ELF-1 (cell line): ENCODE measurements around the gene ST14.
"Not testable (repeated sequence)": the region's sequence is repeated elsewhere in the genome, so short reads cannot be mapped to it uniquely, and the experiment has no call there.

Experiments
- DNase-seq: peaks from one replicate; pipeline ENCODE4 v3.0.0-alpha.2; 2016; ENCODE audit warnings: low read depth, low spot score

The ST14 gene

DNA sequence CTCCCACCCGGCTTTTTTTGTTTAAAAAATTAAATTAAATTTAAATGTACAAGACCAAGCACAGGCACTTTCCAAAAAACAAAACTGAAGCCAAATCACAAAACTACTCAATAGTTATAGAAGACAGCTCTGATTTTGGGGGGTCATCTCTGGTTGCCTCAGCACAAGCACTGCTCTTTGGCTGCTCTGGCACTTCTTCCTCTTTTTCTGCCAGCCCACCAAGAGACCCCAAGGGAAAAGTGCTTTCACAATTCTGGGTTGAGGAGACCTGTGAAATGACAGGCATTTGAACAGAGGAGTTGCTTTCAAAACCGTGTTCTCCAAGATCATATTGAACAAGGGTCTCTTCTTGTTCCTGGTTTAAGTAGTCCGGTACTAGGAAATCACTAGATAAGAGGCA lies 74.3 kb downstream of the ST14 start:
- not testable (repeated sequence) for DNase-seq

DNA sequence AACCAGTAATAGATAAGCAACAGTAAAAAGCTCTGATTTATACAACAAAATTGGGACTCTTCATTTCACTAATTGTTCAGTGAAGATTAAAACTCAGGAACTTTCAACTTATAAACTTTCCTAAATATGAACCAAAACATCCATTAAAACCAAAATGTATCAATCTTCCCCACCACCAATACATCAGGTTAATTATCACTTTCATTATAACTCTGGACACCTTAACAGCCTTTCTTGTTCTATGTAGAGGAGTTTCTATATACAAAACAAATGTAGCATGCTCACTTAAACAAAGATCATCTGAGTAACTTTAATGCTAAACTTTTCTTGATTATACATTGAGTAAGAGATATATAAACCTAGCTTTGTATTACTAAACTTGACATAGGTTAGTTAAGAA lies 74.7 kb downstream of the ST14 start:
- DNase-seq, result no peak

DNA sequence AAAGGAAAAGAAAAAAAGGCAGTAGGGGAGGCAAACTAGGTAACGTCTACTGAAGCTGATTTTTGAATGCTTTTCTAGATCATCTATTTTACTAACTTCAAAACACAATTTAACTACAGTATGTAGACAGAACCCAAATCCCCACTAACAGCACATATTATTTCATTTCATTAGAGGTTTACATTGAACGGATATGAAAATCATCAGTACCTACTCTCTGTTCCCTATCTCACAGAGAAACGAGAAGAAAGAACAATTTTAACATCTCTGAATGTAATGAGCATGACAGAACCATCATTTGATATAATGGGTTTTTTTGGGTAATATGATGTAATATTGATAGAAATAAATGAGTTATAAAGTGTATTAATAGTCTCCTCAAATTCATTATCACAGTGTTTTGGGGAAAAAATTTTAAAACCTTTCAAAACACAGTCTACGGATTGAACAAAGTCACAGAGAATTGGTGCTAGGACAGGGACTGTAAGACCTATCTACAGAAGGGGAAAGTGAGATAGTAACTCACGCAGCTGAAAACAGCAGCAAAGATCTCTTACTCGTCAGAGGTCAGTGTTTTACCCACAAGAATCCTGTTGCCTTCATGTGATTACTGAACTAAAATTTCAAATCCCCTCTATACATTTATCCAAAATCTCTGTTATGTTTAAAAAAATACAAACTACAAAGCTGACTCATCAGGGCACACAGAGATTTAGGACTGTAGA lies 77.9 kb downstream of the ST14 start:
- DNase-seq, result no peak

DNA sequence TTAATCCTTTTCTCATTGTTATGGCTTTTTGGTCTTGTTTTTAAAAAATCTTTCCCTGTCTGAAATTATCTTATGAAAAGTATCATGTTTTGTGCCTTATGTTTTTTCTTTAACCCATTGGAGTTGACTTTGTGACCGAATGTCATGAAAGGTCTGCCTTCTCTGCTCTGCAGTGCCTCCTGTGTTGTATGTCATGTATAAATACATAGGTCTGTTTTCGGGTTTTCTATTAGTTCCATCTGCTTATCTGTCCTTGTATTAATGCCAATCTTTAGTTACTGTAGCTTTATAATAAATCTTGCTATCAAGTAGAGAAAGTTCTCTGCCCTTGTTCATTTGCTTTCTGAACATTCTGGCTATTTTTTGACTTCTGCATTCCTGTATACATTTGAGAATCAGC lies 82.1 kb downstream of the ST14 start:
- no peak for DNase-seq

- DNase-seq, result no peak
Measured at GRCh38 chr11:130243816-130244215, 84.2 kb downstream of the ST14 start.

- no peak for DNase-seq
Measured at GRCh38 chr11:130244848-130245247, 85.3 kb downstream of the ST14 start.

DNA sequence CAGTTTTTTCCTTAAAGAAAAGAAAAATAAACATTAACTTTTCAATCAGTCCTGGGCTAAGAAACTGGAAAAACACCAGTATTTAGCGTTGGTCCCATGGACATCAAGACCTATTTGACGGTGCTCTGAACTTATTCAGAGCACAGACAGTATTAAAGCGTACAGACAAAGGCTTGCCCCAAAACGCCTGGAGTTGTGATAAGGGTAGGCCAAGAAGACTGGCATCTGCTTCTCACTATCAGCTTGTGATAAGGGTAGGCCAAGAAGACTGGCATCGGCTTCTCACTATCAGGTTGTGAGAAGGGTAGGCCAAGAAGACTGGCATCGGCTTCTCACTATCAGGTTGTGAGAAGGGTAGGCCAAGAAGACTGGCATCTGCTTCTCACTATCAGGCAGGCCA lies 85.8 kb downstream of the ST14 start:
- DNase-seq, result not testable (repeated sequence)

- no peak for DNase-seq
Measured at GRCh38 chr11:130246270-130246669, 86.7 kb downstream of the ST14 start.

GRCh38 chr11:130246738-130247137 lies 87.2 kb downstream of the ST14 start:
- no peak for DNase-seq

- DNase-seq, result no peak
Measured at GRCh38 chr11:130247319-130247718, 87.7 kb downstream of the ST14 start.

GRCh38 chr11:130249371-130249770 lies 89.8 kb downstream of the ST14 start:
- no peak for DNase-seq

DNA sequence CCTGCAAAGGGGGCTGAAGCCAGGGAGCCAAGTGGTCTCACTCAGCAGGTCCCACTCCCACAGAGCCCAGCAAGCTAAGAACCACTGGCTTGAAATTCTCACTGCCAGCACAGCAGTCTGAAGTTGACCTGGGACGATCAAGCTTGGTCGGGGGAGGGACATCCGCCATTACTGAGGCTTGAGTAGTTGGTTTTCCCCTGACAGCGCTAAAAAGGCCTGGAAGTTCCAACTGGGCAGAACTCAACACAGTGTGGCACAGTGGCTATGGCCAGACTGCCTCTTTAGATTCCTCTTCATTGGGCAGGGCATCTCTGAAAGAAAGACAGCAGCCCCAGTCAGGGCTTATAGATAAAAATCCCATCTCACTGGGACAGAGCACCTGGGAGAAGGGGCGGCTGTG lies 90.3 kb downstream of the ST14 start:
- DNase-seq, result peak; percentile 6

- DNase-seq, result not testable (repeated sequence)
Measured at GRCh38 chr11:130251763-130252162, 92.2 kb downstream of the ST14 start.
